ENCODE results near the gene CASP7. TPM values are rescaled to one million over a fixed set of nuclear protein-coding genes. Genes with fewer than 3 reads are reported as not detected.

CASP7 gene
- total RNA-seq, 4 donors from 2014 or later: 5.3 to 23.9 (median 8.9) TPM

GRCh38 chr10:113665352-113665751 lies 14.4 kb upstream of the CASP7 start:
- Histone ChIP-seq H3K27me3 (no peaks in the 10 kb centered on the region), H3K27ac (peak overlapping the region; percentile 94 to 96 (median 96))

GRCh38 chr10:113665806-113666354 lies 13.8 kb upstream of the CASP7 start:
- ATAC-seq (peak; percentile 28 to 43), DNase-seq (peak; percentile 61 to 89)
- Histone ChIP-seq H3K36me3 (no peaks in the 10 kb centered on the region), H3K4me3 (no peak overlapping the region), H3K4me1 (peaks cover 28 to 39% of the 10 kb centered on the region in 2 donors), H3K27ac (peak overlapping the region; percentile 94 to 96 (median 96)), H3K27me3 (no peaks in the 10 kb centered on the region), H3K9me3 (no peaks in the 10 kb centered on the region)
- TF ChIP-seq CTCF (IDR thresholded peaks at IDR 0.05 in 4 of 5, conservative IDR thresholded peaks at IDR 0.05 in 1 of 5) (no peak), POLR2A (IDR thresholded peaks at IDR 0.05) (peak; percentile 61 to 78)
- intact Hi-C loops (cut with DNase I; ENCODE audit: low total_unique reads) (loop anchor here (2.0 kb wide), 1 partner anchor 81 kb away; no protein-coding TSS in a partner anchor), in situ Hi-C loops (cut with MboI; ENCODE audit: low sequenced_read_pairs in 4 of 4) (no loop called here)

More at GRCh38 chr10:113665352-113665751, 14.4 kb upstream of the CASP7 start:
- no peak for DNase-seq
- H3K36me3 ChIP-seq: no peaks in the 10 kb centered on the region
- H3K9me3 ChIP-seq: no peaks in the 10 kb centered on the region
- intact Hi-C loops (cut with DNase I; ENCODE audit: low total_unique reads): no loop called here
- no peak overlapping the region for H3K4me3 ChIP-seq
- in situ Hi-C loops (cut with MboI; ENCODE audit: low sequenced_read_pairs in 4 of 4): no loop called here
- peaks cover 33 to 44% of the 10 kb centered on the region in 2 donors for H3K4me1 ChIP-seq
- no peak for TF ChIP-seq CTCF (IDR thresholded peaks at IDR 0.05 in 4 of 5, conservative IDR thresholded peaks at IDR 0.05 in 1 of 5)
- no peak for TF ChIP-seq POLR2A (IDR thresholded peaks at IDR 0.05)
- ATAC-seq: no peak

GRCh38 chr10:113666682-113667252 lies 12.9 kb upstream of the CASP7 start:
- peak overlapping the region; percentile 94 to 96 (median 96) for H3K27ac ChIP-seq

More at GRCh38 chr10:113666682-113667252, 12.9 kb upstream of the CASP7 start:
- Histone ChIP-seq H3K4me1 (peaks cover 25 to 33% of the 10 kb centered on the region in 2 donors), H3K36me3 (no peaks in the 10 kb centered on the region), H3K27me3 (no peaks in the 10 kb centered on the region), H3K9me3 (no peaks in the 10 kb centered on the region), H3K4me3 (no peak overlapping the region)
- intact Hi-C loops (cut with DNase I; ENCODE audit: low total_unique reads): loop anchor here (2.0 kb wide), 1 partner anchor 82 kb away; no protein-coding TSS in a partner anchor
- ATAC-seq: no peak
- no peak for TF ChIP-seq POLR2A (IDR thresholded peaks at IDR 0.05)
- no peak for TF ChIP-seq CTCF (IDR thresholded peaks at IDR 0.05 in 4 of 5, conservative IDR thresholded peaks at IDR 0.05 in 1 of 5)
- DNase-seq: no peak
- in situ Hi-C loops (cut with MboI; ENCODE audit: low sequenced_read_pairs in 4 of 4): no loop called here

Data from gastrocnemius medialis (tissue), 4 donors.